ENCODE results near the gene NAV3. TPM values are rescaled to one million over a fixed set of nuclear protein-coding genes. Genes with fewer than 3 reads are reported as not detected.
A peak's percentile ranks its signal among the peaks of the same experiment; 100 is the strongest.

NAV3 gene, protein sequence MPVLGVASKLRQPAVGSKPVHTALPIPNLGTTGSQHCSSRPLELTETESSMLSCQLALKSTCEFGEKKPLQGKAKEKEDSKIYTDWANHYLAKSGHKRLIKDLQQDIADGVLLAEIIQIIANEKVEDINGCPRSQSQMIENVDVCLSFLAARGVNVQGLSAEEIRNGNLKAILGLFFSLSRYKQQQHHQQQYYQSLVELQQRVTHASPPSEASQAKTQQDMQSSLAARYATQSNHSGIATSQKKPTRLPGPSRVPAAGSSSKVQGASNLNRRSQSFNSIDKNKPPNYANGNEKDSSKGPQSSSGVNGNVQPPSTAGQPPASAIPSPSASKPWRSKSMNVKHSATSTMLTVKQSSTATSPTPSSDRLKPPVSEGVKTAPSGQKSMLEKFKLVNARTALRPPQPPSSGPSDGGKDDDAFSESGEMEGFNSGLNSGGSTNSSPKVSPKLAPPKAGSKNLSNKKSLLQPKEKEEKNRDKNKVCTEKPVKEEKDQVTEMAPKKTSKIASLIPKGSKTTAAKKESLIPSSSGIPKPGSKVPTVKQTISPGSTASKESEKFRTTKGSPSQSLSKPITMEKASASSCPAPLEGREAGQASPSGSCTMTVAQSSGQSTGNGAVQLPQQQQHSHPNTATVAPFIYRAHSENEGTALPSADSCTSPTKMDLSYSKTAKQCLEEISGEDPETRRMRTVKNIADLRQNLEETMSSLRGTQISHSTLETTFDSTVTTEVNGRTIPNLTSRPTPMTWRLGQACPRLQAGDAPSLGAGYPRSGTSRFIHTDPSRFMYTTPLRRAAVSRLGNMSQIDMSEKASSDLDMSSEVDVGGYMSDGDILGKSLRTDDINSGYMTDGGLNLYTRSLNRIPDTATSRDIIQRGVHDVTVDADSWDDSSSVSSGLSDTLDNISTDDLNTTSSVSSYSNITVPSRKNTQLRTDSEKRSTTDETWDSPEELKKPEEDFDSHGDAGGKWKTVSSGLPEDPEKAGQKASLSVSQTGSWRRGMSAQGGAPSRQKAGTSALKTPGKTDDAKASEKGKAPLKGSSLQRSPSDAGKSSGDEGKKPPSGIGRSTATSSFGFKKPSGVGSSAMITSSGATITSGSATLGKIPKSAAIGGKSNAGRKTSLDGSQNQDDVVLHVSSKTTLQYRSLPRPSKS (N-terminal part only)
- polyA plus RNA-seq (ENCODE audit: insufficient read length in 10 of 10): 10 to 100 TPM; 11.8 to 24.3 (median 18.0) TPM
- long read RNA-seq, donor 1: 0 reads
- long read RNA-seq, donor 2: 0 reads
- long read RNA-seq, donor 3: 0 reads
- long read RNA-seq, donor 4, partial matches to known transcripts: 8 of 8 reads
- long read RNA-seq, donor 4, other reads (novel, unspliced or antisense): 0 of 8 reads
- long read RNA-seq, donor 5, partial matches to known transcripts: 12 of 12 reads
- long read RNA-seq, donor 5, other reads (novel, unspliced or antisense): 0 of 12 reads
- long read RNA-seq, donor 6: 0 reads
- long read RNA-seq, donor 7: 0 reads
- long read RNA-seq, donor 8: 0 reads
- long read RNA-seq, donor 9: 0 reads

GRCh38 chr12:77830583-77831351, at the start of gene NAV3:
Gene NAV3, plus strand, starts transcription at chr12:77830894. Its CDS starts 568 bp downstream, at chr12:77831462.
- peak; percentile 68 to 91 (median 80) for DNase-seq

DNA sequence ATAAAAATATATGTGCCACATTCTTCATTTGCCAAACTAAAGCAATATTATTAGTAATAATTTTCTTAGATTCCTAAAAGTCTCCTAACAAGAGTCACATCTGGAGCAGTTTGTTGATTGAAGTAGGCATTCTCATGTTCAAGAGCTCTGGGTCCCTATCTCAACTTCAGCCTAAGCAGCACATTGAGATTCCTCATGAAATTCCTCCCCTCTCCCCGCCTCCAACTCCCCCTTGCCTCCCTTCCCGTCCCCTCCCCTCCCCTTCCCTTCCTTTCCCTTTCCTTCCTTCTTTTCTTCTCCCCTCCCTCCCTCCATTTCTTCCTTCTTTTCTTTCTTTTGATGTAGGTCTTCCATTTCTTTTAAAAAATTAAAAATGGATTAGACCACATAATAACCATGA, 48.7 kb upstream of the NAV3 start:
- no peak for DNase-seq

DNA sequence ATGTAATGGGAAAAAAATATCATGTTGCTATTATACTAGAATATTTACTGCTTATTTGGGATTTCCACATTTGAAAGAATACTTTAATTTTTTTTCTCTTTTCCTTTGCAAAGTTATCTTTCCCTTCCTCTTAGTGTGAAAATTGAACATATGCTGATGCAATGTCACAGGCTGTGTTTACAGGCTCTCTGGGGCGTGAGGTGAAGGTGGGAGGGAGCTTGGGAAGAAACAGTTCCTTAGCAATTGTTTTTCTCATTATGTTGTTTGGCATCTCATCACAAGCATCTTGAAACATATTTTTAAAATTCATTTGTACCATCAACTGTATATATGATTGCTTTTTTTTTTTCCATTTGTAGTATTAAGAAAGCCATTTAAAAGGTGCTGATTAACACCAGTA, 47.9 kb upstream of the NAV3 start:
- no peak for DNase-seq

- no peak for DNase-seq
Observed at GRCh38 chr12:77785211-77785610, 45.5 kb upstream of the NAV3 start.

- DNase-seq: no peak
Observed at GRCh38 chr12:77786675-77787074, 44.0 kb upstream of the NAV3 start.

GRCh38 chr12:77788231-77789168, 42.2 kb upstream of the NAV3 start:
- DNase-seq: peak in 1 of 3 donors; percentile 37

- DNase-seq: no peak
Observed at GRCh38 chr12:77795699-77796098, 35.0 kb upstream of the NAV3 start.

GRCh38 chr12:77796775-77797174, 33.9 kb upstream of the NAV3 start:
- no peak for DNase-seq

- no peak for DNase-seq
Observed at GRCh38 chr12:77800501-77800900, 30.2 kb upstream of the NAV3 start.

GRCh38 chr12:77808534-77808933, 22.2 kb upstream of the NAV3 start:
- no peak for DNase-seq

- no peak for DNase-seq
Observed at GRCh38 chr12:77813558-77813957, 17.1 kb upstream of the NAV3 start.

GRCh38 chr12:77814386-77814785, 16.3 kb upstream of the NAV3 start:
- no peak for DNase-seq

GRCh38 chr12:77816196-77816595, 14.5 kb upstream of the NAV3 start:
- DNase-seq: no peak

GRCh38 chr12:77817276-77817675, 13.4 kb upstream of the NAV3 start:
- no peak for DNase-seq

- no peak for DNase-seq
Observed at GRCh38 chr12:77818351-77818750, 12.3 kb upstream of the NAV3 start.

GRCh38 chr12:77821699-77822203, 8.9 kb upstream of the NAV3 start:
- DNase-seq: peak in 1 of 3 donors; percentile 73

DNA sequence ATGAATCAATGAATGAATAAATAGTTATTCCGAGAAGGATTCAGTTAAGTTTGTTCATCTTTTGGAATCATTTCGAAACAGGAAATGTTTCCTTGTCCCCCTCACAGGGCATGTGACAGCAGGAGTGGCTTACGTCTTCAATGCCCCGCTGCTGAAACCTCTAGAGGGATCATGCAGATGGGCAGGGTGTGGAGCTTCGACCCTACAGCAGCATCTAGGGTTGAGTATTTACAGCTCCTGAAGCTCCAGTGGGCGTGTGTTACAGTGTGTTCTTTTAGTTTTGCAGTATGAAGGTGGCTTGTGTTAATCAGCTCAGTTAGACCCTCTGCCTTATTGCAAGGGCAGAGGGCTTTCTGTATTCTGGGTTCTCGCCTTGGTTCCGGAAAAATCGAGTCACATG, 2.6 kb downstream of the NAV3 start:
- peak in 1 of 3 donors; percentile 58 for DNase-seq

DNA sequence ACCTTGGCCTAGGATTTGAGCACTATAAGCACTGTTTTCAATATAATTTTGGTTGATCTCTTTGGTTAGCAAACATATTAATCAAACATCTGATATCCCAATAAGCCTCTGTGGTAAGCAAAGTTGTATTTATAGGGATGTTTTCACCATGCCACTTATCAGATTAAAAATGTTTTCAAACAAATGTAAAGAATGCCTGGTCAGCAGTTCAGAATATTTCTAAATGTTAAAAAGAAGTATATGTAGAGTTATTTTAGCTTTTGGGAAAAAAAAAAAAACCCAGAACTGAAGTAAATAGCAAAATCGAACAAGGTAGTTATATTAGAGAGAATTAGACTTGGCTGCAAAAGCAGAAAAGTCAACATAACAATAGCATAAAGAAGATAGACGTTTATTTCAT, 3.9 kb downstream of the NAV3 start:
- DNase-seq: no peak

DNA sequence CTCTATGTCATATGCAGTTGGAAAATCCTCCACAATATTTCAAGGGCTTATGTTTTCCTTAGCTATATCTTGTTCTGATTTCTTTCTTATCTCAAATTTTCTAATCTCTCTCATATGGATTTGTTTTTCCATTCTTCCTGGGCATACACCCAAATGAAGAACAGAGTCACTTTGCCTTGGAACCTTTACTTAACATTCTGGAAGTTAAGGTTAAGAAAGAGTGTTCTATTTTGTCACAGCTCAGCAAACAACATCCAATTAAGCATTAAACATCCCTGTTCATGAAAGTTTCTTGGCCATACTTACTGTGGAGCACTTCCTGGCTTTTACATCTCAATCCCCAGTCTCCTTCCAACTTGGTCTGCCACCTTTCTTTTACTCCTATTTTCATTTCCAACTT, 5.3 kb downstream of the NAV3 start:
- DNase-seq: peak in 1 of 3 donors; percentile 83
